ENCODE measurements around the gene PPM1F.
A peak's percentile ranks its signal among the peaks of the same experiment; 100 is the strongest.

Gene PPM1F, protein sequence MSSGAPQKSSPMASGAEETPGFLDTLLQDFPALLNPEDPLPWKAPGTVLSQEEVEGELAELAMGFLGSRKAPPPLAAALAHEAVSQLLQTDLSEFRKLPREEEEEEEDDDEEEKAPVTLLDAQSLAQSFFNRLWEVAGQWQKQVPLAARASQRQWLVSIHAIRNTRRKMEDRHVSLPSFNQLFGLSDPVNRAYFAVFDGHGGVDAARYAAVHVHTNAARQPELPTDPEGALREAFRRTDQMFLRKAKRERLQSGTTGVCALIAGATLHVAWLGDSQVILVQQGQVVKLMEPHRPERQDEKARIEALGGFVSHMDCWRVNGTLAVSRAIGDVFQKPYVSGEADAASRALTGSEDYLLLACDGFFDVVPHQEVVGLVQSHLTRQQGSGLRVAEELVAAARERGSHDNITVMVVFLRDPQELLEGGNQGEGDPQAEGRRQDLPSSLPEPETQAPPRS

DNA sequence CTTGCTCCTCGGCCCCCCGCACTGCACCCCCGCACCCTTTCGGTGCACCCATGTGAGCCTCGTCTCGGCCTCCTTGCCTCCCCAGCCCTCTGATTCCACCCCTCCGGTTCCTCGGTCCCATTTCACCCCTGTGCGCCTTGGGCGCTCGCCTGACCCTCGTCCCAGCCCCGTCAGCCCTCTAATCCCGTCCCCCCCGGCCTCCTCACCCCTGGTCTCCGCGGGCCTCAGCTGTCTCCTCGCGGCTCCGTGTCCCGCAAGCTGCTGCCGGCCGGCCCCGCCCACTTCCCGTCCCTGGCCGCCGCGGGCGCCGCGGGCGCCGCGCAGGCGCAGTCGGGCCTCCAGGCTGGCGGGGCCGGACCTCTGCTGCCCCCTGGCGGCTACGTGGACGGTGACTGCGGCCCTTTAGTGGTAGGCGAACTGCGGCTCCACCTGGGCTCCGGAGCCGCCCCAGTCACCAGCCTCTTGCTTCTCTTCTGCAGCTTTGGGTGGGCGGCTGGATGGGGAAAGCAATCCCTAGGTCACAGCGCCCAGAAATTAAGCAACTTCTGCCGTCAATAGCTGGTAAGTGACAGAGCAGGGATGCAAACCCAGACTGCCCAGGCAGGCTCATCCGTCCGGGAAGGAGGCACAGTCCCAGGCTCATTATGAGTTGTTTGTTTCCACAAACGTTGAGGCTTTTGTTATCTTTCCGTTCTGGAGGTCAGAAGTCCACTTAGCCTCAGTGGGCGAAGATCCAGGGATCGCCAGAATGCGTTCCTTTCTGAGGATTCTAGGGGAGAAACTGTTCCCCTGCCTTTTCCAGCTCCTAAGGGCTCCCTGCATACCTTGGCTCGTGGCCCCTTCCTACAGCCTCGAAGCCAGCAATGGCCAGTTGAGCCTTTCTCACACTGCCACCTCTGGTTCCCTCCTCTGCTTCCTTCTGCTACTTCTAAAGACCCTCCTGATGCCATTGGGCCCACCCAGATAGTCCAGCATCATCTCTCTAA, at the start of gene PPM1F:
Gene PPM1F (minus strand): TSS at position 263 of the 986 bp plus-strand sequence. CDS start 6,800 bp downstream, outside the sequence.
- peak within 1 kb of the TSS; percentile 84 for H3K4me3 Mint-ChIP-seq
- peak within 1 kb of the TSS; percentile 60 for H3K27ac Mint-ChIP-seq
- H3K36me3 Mint-ChIP-seq (ENCODE audit: low read depth), result peaks cover 3% of the 10 kb centered on the region
- peak; percentile 87 for DNase-seq (ENCODE audit: low spot score)
- no peaks in the 10 kb centered on the region for H3K27me3 Mint-ChIP-seq (ENCODE audit: low read depth)
- peaks cover 9% of the 10 kb centered on the region for H3K4me1 Mint-ChIP-seq (ENCODE audit: low read depth)
- no peaks in the 10 kb centered on the region for H3K9me3 Mint-ChIP-seq

DNA sequence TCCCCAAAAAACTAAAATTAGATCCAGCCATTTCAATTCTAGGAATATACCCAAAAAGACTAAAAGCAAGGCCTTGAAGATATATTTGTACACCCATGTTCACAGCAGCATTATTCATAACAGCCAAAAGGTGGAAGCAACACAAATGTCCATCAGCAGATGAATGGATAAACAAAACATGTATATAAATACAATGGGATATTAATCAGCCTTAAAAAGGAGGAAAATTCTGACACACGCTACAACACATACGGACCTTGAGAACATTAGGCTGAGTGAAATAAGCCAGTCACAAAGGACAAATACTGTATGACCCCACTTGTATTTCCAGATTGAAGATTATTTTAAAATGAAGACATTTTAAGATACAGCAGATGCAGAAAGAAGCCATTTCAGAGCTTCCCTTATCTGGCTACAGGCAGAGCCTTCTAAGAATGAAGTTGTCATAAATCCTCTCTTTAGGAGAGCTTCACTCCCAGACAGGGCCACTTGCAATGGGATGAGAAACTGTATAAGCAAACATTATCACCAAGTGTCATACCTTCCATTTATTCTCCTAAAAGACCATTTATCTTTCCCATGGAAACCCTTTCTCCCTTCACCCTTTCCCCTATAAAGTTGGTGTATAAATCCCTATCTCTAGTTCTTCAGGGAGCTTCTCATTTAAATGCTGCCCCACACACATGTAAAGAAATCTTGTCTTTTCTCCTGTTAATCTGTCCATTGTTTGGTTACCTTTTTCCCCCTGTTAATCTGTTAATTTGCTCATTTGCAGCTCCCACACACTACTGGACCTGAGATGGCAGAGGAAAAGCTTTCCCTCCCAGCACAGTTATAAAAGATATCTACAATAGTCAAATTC, 49.2 kb upstream of the PPM1F start:
- Mint-ChIP-seq H3K27me3 (ENCODE audit: low read depth) (peaks cover 15% of the 10 kb centered on the region), H3K36me3 (ENCODE audit: low read depth) (no peaks in the 10 kb centered on the region), H3K9me3 (no peaks in the 10 kb centered on the region), H3K27ac (no peak overlapping the region), H3K4me3 (no peak overlapping the region), H3K4me1 (ENCODE audit: low read depth) (no peaks in the 10 kb centered on the region)
- no peak for DNase-seq (ENCODE audit: low spot score)

DNA sequence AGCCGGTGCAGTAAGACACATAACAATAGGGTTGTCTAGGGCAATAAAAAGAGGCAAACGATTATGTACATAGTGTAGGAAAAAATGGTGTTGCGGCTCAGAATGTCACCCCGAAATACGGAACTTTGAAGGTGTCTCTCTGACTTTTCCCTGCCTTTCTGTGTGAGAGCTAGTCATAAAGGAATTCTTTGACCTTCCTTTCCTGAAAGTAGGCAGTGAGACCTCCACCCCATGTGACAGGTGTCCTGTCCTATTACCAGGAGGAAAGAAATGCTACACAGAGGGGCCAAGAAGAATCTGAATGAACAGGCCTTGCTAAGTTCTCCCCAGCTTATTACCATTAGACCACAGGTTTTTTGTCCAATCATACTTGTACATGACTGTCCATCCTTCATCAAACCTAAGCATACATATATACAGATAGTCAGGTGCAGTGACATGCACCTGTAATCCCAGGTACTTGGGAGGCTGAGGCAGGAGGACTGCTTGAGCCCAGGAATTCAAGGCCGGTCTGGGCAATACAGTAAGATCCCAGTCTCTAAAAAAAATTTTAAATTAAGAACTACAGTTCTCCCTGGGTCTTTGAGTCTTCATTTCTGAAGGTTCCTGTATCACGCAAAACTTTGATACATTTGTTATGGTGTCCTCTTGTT, 46.1 kb upstream of the PPM1F start:
- Mint-ChIP-seq H3K4me1 (ENCODE audit: low read depth) (no peaks in the 10 kb centered on the region), H3K4me3 (no peak overlapping the region), H3K9me3 (no peaks in the 10 kb centered on the region)

DNA sequence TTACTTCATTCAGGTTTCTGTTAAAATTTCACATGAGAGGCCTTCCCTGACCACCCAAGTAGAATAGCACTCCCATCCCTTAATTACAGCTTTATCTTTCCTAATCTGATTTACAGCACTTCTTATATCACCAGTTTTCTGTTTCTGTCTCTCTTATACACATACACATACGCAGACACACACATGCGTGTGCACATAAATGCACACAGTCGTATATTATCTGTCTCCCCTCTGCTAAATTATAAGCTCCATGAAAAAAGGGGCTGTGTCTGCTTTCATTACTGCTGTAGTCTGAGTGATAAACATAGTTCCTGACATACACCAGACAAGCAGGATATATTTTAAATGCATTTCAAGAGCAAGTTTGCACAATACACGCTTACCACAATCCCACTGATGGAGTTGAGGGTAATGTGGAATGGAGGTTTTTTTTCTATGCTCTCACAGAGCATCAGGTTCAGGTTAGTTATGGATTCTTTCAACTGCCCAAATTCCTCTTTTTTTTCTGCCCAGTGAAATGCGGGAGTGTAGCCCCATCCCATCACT, 43.6 kb upstream of the PPM1F start:
- DNase-seq (ENCODE audit: low spot score), result no peak
- no peaks in the 10 kb centered on the region for H3K9me3 Mint-ChIP-seq
- H3K27ac Mint-ChIP-seq, result no peak overlapping the region
- H3K27me3 Mint-ChIP-seq (ENCODE audit: low read depth), result peaks cover 2% of the 10 kb centered on the region
- no peak overlapping the region for H3K4me3 Mint-ChIP-seq
- H3K4me1 Mint-ChIP-seq (ENCODE audit: low read depth), result no peaks in the 10 kb centered on the region
- H3K36me3 Mint-ChIP-seq (ENCODE audit: low read depth), result no peaks in the 10 kb centered on the region

More for the DNA sequence above, 46.1 kb upstream of the PPM1F start:
- H3K36me3 Mint-ChIP-seq (ENCODE audit: low read depth), result no peaks in the 10 kb centered on the region
- DNase-seq (ENCODE audit: low spot score), result no peak
- peaks cover 12% of the 10 kb centered on the region for H3K27me3 Mint-ChIP-seq (ENCODE audit: low read depth)
- H3K27ac Mint-ChIP-seq, result no peak overlapping the region

DNA sequence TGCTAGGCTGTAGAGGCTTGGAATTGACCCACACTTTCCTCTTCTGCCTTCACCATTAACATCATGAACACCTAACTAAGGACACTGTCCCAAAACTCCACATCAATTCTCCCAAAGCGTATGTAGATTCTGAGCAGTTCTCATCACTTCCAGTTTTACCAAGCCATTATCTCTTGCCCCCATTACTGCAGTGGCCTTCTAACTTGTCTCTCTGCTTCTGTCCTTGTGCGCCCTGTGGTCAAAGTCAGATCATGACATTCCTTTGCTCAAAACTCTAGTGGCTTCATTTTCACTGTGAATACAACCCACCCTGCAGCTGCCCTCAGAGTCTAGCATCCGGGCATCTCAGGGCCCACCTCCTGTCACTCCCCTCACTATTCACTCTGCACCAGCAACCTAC, 43.0 kb upstream of the PPM1F start:
- no peak for DNase-seq (ENCODE audit: low spot score)
- Mint-ChIP-seq H3K36me3 (ENCODE audit: low read depth) (no peaks in the 10 kb centered on the region), H3K9me3 (no peaks in the 10 kb centered on the region), H3K4me3 (no peak overlapping the region), H3K27ac (no peak overlapping the region), H3K27me3 (ENCODE audit: low read depth) (no peaks in the 10 kb centered on the region), H3K4me1 (ENCODE audit: low read depth) (no peaks in the 10 kb centered on the region)

DNA sequence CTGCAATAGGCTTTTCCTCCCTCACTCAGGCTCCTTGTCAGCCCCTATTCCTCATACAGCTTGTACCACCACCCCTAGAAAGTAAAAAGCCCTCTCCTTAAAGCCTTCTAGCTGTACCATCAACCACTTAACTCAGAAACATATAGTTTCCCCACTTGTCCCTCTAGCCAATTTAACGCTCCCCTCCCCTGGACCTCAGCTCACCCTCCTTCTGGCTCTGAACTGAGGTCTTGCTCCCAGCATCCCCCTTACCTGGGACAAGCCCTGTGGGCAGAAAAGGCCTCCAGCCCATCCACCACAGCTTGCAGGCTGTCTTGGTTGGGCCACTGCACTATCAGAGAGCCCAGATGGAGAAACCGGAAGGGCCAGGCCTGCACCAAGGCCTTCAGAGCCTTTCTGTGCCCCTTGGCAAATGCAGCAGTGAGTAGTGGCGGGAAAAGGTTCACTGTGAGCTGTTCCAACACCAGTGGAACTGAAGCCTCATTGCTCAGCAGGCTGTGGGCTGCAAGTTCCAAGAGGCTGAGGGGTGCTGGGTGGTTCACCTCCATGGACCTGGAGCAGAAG, 42.3 kb upstream of the PPM1F start:
- no peak overlapping the region for H3K4me3 Mint-ChIP-seq
- H3K27ac Mint-ChIP-seq, result no peak overlapping the region
- no peaks in the 10 kb centered on the region for H3K4me1 Mint-ChIP-seq (ENCODE audit: low read depth)
- no peak for DNase-seq (ENCODE audit: low spot score)
- no peaks in the 10 kb centered on the region for H3K36me3 Mint-ChIP-seq (ENCODE audit: low read depth)
- H3K9me3 Mint-ChIP-seq, result no peaks in the 10 kb centered on the region
- H3K27me3 Mint-ChIP-seq (ENCODE audit: low read depth), result no peaks in the 10 kb centered on the region

DNA sequence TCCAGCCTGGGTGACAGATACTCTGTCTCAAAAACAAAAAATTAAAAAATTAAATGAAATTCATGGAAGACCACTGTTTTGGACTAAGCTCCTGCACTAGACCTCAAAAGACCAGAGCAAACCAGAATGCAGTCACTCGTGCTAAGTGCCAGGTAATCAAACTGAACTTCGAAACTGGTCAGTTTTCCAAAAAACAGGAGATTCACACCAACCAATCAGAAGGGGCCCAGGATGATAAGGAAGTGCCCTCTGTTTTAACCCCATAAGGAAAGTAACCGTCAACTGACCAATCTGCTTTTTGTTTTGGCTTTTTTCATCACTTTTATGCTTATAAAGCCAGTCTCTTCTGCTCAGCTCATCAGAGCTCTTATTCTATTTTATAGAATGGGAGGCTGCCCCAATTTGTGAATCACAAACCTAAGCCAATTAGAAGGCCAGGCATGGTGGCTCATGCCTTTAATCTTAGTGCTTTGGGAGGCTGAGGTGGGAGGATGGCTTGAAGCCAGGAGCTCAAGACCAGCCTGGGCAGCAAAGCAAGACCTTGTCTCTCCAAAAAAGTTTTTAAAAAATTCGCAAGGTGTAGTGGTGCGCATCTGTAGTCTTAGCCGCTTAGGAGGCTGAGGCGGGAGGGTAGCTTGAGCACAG, 40.1 kb upstream of the PPM1F start:
- Mint-ChIP-seq H3K9me3 (no peaks in the 10 kb centered on the region), H3K4me1 (ENCODE audit: low read depth) (no peaks in the 10 kb centered on the region), H3K27ac (no peak overlapping the region), H3K36me3 (ENCODE audit: low read depth) (no peaks in the 10 kb centered on the region), H3K4me3 (no peak overlapping the region), H3K27me3 (ENCODE audit: low read depth) (peaks cover 2% of the 10 kb centered on the region)
- DNase-seq (ENCODE audit: low spot score), result no peak

DNA sequence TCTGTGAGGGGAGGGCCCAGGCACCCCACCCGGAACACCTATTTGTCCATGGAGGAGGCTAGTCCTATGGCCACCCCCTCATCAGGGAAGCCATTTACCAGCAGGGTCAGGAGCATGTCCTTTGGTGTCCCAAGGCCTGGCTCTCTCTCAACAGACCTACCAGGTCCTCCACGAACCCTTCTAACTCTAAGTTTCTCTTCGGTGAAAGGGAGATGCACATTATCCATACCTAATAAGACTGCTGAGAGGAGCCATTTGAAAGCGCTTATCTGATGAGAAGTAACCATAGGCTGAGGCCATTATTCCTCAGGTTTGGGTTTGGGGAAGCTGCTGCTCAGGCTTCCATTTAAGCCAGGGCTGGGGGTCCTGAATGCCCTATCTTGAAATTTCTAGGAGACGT, 39.1 kb upstream of the PPM1F start:
- no peaks in the 10 kb centered on the region for H3K36me3 Mint-ChIP-seq (ENCODE audit: low read depth)

DNA sequence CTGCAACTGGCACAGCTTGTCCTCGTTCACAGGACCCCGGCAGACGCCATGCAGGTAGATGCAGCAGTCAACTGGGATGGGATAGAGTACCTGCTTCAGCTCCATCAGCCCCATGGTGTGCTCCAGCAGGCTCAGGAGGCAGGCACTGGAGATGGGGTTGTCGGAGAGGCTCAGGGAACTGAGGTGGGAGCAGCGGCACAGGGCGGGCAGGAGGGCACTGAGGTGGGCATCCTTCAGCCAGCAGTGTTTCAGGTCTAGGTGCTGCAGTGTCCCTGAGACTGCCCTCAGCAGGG, 38.6 kb upstream of the PPM1F start:
- Mint-ChIP-seq H3K9me3 (no peaks in the 10 kb centered on the region), H3K4me3 (no peak overlapping the region), H3K27me3 (ENCODE audit: low read depth) (peaks cover 2% of the 10 kb centered on the region), H3K4me1 (ENCODE audit: low read depth) (no peaks in the 10 kb centered on the region), H3K27ac (no peak overlapping the region), H3K36me3 (ENCODE audit: low read depth) (no peaks in the 10 kb centered on the region)
- no peak for DNase-seq (ENCODE audit: low spot score)

More for the DNA sequence above, 39.1 kb upstream of the PPM1F start:
- H3K4me3 Mint-ChIP-seq, result no peak overlapping the region
- no peaks in the 10 kb centered on the region for H3K9me3 Mint-ChIP-seq
- H3K27me3 Mint-ChIP-seq (ENCODE audit: low read depth), result peaks cover 2% of the 10 kb centered on the region
- DNase-seq (ENCODE audit: low spot score), result no peak
- H3K27ac Mint-ChIP-seq, result no peak overlapping the region
- no peaks in the 10 kb centered on the region for H3K4me1 Mint-ChIP-seq (ENCODE audit: low read depth)

DNA sequence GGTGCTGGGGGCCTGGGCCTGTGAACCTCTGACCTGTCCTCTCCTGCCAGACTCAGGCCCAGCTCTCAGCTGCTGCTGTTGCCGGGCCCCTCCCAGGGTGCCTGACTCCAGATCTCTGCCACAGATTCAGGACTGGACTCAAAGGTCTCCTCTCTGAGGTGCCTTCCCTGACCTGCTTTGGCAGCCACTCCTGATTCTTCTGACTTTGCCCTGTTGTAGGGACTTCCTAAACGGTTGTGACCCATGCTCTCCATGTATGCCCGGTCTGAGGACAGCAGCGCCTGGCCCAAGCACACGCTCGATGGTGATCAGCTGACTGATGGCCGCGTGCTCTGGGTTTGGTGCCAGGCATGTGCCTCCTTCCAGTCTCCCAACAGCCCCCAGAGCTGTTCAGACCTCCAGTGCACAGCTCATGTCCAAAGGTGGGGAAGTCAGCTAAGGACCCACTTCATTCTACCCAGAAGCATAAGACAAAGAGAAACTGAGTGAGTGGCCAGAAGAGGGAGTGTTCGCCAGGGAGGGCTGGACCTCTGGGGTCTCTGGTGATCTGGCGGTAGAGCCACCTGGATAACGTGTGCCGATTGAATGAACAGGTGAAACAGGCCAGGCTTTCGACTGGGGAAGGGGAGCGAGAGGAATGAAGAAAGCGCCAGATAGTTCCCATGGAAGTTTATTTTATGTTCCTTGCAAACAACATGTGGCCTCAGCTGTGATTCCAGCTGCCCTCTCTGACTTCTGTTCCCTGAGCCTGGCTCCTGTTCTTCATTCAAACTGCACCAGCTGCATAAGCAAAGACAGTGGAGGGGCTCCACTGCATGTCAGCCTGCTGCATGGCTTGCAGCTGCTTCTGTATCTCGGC, 38.0 kb upstream of the PPM1F start:
- Mint-ChIP-seq H3K4me1 (ENCODE audit: low read depth) (no peaks in the 10 kb centered on the region), H3K4me3 (no peak overlapping the region), H3K27me3 (ENCODE audit: low read depth) (peaks cover 2% of the 10 kb centered on the region), H3K9me3 (no peaks in the 10 kb centered on the region), H3K27ac (no peak overlapping the region), H3K36me3 (ENCODE audit: low read depth) (no peaks in the 10 kb centered on the region)
- no peak for DNase-seq (ENCODE audit: low spot score)

DNA sequence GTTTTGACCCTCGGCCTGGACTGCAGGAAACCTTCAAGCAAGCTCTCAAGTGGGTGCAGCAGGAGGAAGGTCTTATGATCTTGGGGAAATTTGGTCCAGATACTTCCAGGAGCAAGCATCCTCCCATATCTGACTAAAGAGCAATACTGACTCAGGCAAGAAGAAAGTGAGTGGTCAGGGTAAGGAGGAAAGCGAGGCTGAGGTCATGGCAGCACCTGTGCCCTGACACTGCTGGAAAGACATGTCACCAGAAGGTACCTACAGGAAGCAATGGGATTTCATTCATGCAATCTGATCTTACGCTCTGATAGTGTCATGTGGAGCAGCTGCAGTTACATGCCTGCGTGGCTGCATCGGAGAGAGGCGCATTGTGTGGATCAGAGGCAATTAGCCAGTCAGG, 36.4 kb upstream of the PPM1F start:
- no peak for DNase-seq (ENCODE audit: low spot score)
- Mint-ChIP-seq H3K4me1 (ENCODE audit: low read depth) (no peaks in the 10 kb centered on the region), H3K27ac (no peak overlapping the region), H3K4me3 (no peak overlapping the region), H3K9me3 (no peaks in the 10 kb centered on the region), H3K36me3 (ENCODE audit: low read depth) (no peaks in the 10 kb centered on the region), H3K27me3 (ENCODE audit: low read depth) (peaks cover 2% of the 10 kb centered on the region)

DNA sequence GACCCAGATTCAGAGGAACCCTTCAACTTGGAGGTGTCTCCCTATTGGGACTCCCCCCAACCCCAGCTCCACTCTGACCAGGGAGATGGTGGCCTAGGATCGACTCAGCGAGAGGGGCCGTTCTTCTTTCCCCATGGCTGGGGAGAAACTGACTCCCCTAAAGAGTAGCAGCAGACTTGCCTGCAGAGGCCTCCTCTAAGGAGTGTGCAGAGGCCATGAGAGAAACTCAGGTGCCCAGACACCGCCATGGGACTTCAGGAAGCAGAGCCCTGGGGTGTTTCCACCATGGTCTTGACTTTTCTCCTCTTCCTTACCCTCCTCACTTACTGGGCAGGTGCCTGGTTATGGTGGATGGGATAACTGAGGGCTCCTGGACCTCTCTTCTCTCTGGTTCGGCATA, 32.6 kb upstream of the PPM1F start:
- Mint-ChIP-seq H3K9me3 (no peaks in the 10 kb centered on the region), H3K4me3 (no peak overlapping the region), H3K27me3 (ENCODE audit: low read depth) (peaks cover 2% of the 10 kb centered on the region), H3K36me3 (ENCODE audit: low read depth) (peaks cover 1% of the 10 kb centered on the region), H3K4me1 (ENCODE audit: low read depth) (peaks cover 6% of the 10 kb centered on the region), H3K27ac (no peak overlapping the region)
- DNase-seq (ENCODE audit: low spot score), result no peak
